Parathyroid adenoma (tissue), 2 donors: ENCODE data around the gene IP6K1.
"Not testable (repeated sequence)": the region's sequence is repeated elsewhere in the genome, so short reads cannot be mapped to it uniquely, and the experiment has no call there.

Experiments
- H2AFZ ChIP-seq: fragments of 300-600 bp; sonication (generic); one replicate; pipeline ENCODE4 v1.7.0; 2017; ENCODE audit warnings: antibody characterized with exemption, mild to moderate bottlenecking
- H3K27ac ChIP-seq: fragments of 300-600 bp; sonication (generic); one replicate; pipeline ENCODE4 v1.7.0; 2017
- H3K27me3 ChIP-seq: fragments of 300-600 bp; sonication (generic); one replicate; pipeline ENCODE4 v1.7.0; 2017; ENCODE audit warnings: low read length; ENCODE audit not compliant: control insufficient read depth, insufficient read depth
- H3K36me3 ChIP-seq: fragments of 300-600 bp; sonication (generic); one replicate; pipeline ENCODE4 v1.7.0; 2017; ENCODE audit warnings: low read length; ENCODE audit not compliant: control insufficient read depth, insufficient read depth
- H3K4me1 ChIP-seq: fragments of 300-600 bp; sonication (generic); one replicate; pipeline ENCODE4 v1.7.0; 2017; ENCODE audit warnings: control low read depth
- H3K4me2 ChIP-seq: fragments of 300-600 bp; sonication (generic); one replicate; pipeline ENCODE4 v1.7.0; 2017; ENCODE audit warnings: low read length
- H3K4me3 ChIP-seq: fragments of 300-600 bp; sonication (generic); one replicate; pipeline ENCODE4 v1.7.0; 2017; ENCODE audit warnings: low read depth, low read length
- H3K79me2 ChIP-seq: fragments of 300-600 bp; sonication (generic); one replicate; pipeline ENCODE4 v1.7.0; 2017; ENCODE audit warnings: control low read depth
- H3K9ac ChIP-seq: fragments of 300-600 bp; sonication (generic); one replicate; pipeline ENCODE4 v1.7.0; 2017; ENCODE audit warnings: mild to moderate bottlenecking
- H3K9me3 ChIP-seq: fragments of 300-600 bp; sonication (generic); one replicate; pipeline ENCODE4 v1.7.0; 2017; ENCODE audit warnings: low read length; ENCODE audit not compliant: control insufficient read depth
- TF ChIP-seq, protein P1 (sequence below): fragments of 300-600 bp; sonication (generic); IDR thresholded peaks from one replicate; pipeline ENCODE4 v1.7.0; 2017; ENCODE audit warnings: antibody characterized with exemption, mild to moderate bottlenecking
- donor health status: primary hyperparathyroidism.

Gene IP6K1

GRCh38 chr3:49786357-49787181 is at the start of gene IP6K1:
IP6K1 (minus strand) TSS chr3:49786542; CDS start chr3:49748040, 38,502 bp downstream.
- peak within 1 kb of the TSS; percentile 98 for H3K4me3 ChIP-seq
- no peaks in the 10 kb centered on the region for H3K27me3 ChIP-seq
- H3K9me3 ChIP-seq, result no peaks in the 10 kb centered on the region
- peak within 1 kb of the TSS; percentile 70 for H3K9ac ChIP-seq
- H3K27ac ChIP-seq, result peak within 1 kb of the TSS; percentile 86
- H3K4me2 ChIP-seq, result peak within 1 kb of the TSS; percentile 91
- TF ChIP-seq, protein P1, sequence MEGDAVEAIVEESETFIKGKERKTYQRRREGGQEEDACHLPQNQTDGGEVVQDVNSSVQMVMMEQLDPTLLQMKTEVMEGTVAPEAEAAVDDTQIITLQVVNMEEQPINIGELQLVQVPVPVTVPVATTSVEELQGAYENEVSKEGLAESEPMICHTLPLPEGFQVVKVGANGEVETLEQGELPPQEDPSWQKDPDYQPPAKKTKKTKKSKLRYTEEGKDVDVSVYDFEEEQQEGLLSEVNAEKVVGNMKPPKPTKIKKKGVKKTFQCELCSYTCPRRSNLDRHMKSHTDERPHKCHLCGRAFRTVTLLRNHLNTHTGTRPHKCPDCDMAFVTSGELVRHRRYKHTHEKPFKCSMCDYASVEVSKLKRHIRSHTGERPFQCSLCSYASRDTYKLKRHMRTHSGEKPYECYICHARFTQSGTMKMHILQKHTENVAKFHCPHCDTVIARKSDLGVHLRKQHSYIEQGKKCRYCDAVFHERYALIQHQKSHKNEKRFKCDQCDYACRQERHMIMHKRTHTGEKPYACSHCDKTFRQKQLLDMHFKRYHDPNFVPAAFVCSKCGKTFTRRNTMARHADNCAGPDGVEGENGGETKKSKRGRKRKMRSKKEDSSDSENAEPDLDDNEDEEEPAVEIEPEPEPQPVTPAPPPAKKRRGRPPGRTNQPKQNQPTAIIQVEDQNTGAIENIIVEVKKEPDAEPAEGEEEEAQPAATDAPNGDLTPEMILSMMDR, result no peak
- H3K36me3 ChIP-seq, result no peaks in the 10 kb centered on the region
- H3K4me1 ChIP-seq, result peaks cover 12% of the 10 kb centered on the region
- H2AFZ ChIP-seq, result peak within 1 kb of the TSS; percentile 99
- H3K79me2 ChIP-seq, result peaks cover 29% of the 10 kb centered on the region

DNA sequence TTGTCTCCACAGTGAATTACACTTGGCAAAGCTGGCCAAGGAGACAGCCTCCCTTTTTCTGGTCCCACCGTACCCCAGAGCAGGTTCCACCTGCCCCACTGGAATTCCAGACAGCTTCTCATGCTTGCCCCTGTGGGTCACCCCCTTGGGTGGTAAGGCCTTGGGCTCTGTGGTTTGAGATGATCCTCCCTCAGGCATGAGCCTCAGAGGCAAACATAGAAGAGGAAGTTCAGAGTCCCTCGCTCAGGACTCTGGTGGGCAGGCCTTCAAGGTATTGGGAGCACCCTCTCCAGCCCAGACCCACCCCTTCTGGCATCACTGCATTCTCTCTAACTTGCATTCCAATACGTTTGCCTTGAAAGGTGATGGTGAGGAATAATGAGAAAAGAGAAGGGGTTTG is 45.0 kb upstream of the IP6K1 start:
- no peaks in the 10 kb centered on the region for H3K36me3 ChIP-seq
- H3K27me3 ChIP-seq, result no peaks in the 10 kb centered on the region
- H3K79me2 ChIP-seq, result no peaks in the 10 kb centered on the region
- TF ChIP-seq, protein P1, result no peak
- H2AFZ ChIP-seq, result no peak overlapping the region
- H3K27ac ChIP-seq, result no peak overlapping the region
- H3K4me2 ChIP-seq, result no peak overlapping the region
- no peaks in the 10 kb centered on the region for H3K4me1 ChIP-seq
- no peak overlapping the region for H3K9ac ChIP-seq
- no peak overlapping the region for H3K4me3 ChIP-seq
- no peaks in the 10 kb centered on the region for H3K9me3 ChIP-seq

- Histone ChIP-seq H3K27ac (no peak overlapping the region), H3K9ac (no peak overlapping the region)
- TF ChIP-seq, protein P1, result no peak
These were observed 39.7 kb upstream of the IP6K1 start for GRCh38 chr3:49826016-49826415.

DNA sequence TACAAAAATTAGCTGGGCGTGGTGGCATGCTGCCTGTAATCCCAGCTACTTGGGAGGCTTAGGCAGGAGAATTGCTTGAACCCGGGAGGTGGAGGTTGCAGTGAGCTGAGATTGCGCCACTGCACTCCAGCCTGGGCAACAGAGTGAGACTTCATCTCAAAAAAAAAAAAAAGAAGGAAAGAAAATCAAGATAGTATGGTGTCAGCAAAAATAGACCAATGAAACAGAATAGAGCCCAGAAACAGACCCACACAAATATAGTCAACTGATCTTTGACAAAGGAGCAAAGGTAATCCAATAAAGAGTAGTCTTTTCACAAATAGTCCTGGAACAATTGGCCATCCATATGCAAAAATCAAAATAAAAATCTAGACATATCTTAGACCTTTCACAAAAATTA is 36.8 kb upstream of the IP6K1 start:
- not testable (repeated sequence) for H3K79me2 ChIP-seq, H3K27ac ChIP-seq, H3K27me3 ChIP-seq, H3K4me1 ChIP-seq, H3K36me3 ChIP-seq, H3K4me3 ChIP-seq, H2AFZ ChIP-seq, H3K9me3 ChIP-seq, H3K9ac ChIP-seq, H3K4me2 ChIP-seq

More at GRCh38 chr3:49826016-49826415, 39.7 kb upstream of the IP6K1 start:
- no peaks in the 10 kb centered on the region for H3K27me3 ChIP-seq
- no peak overlapping the region for H3K4me3 ChIP-seq
- H3K36me3 ChIP-seq, result no peaks in the 10 kb centered on the region
- H3K4me1 ChIP-seq, result no peaks in the 10 kb centered on the region
- H2AFZ ChIP-seq, result no peak overlapping the region
- no peaks in the 10 kb centered on the region for H3K9me3 ChIP-seq
- no peak overlapping the region for H3K4me2 ChIP-seq
- no peaks in the 10 kb centered on the region for H3K79me2 ChIP-seq

- H2AFZ ChIP-seq, result peak within 1 kb of the TSS; percentile 81
- H3K9ac ChIP-seq, result no peak within 1 kb of the TSS
- H3K27me3 ChIP-seq, result no peaks in the 10 kb centered on the region
- no peaks in the 10 kb centered on the region for H3K79me2 ChIP-seq
- no peaks in the 10 kb centered on the region for H3K36me3 ChIP-seq
- H3K9me3 ChIP-seq, result no peaks in the 10 kb centered on the region
- TF ChIP-seq, protein P1, result no peak
- H3K4me3 ChIP-seq, result no peak within 1 kb of the TSS
- peak within 1 kb of the TSS; percentile 41 for H3K4me2 ChIP-seq
- H3K27ac ChIP-seq, result peak within 1 kb of the TSS; percentile 49
- H3K4me1 ChIP-seq, result no peaks in the 10 kb centered on the region
These were observed 27.3 kb upstream of the IP6K1 start, which contains the start of gene UBA7 for GRCh38 chr3:49813497-49814174. UBA7 (minus strand) TSS chr3:49813953; CDS start chr3:49813787, 166 bp downstream.
